GM12878 (cell line): Measurements from ENCODE around the gene HDAC3. TPM values are rescaled to one million over a fixed set of nuclear protein-coding genes. Genes with fewer than 3 reads are reported as not detected.

Experiments used
- ATAC-seq: fragments of 200-7000 bp; cut with Tn5 transposase; 3 replicates; pipeline ENCODE4 v1.9.1; 2020; ENCODE audit warnings: mild to moderate bottlenecking, moderate library complexity
- Bru-seq: library from RNA; stranded (reverse); fragments of 400-500 nt; gene quantifications from one replicate; lab custom pipeline; 2021; lab: Mats Ljungman, UMichigan
- BruChase-seq, 2 experiments: library from RNA; stranded (reverse); fragments of 400-500 nt; gene quantifications; one replicate each; lab custom pipeline; 2021; lab: Mats Ljungman, UMichigan
- BruUV-seq: library from RNA; stranded (reverse); fragments of 400-500 nt; replicated peaks from 2 replicates; lab custom pipeline; 2021; lab: Mats Ljungman, UMichigan
- CTCF ChIA-PET: fragments of 300-600 bp; sonication (Branson Sonifier 250); formaldehyde crosslinking; extraction: SDS; loops from one replicate; lab custom pipeline; 2021; ENCODE audit warnings: inconsistent platforms; lab: Yijun Ruan, JAX
- POLR2A ChIA-PET: fragments of 350-600 bp; formaldehyde crosslinking; extraction: SDS; loops from one replicate; lab custom pipeline; 2021; ENCODE audit warnings: inconsistent platforms; lab: Charles Lee
- RAD21 ChIA-PET: fragments of 300-600 bp; sonication (Branson Sonifier 250); formaldehyde crosslinking; loops from one replicate; lab custom pipeline; 2023; ENCODE audit warnings: antibody characterized with exemption; ENCODE audit not compliant: unreplicated experiment; lab: Charles Lee
- SMC1A ChIA-PET: fragments of 300-600 bp; sonication (Branson Sonifier 250); formaldehyde crosslinking; loops from one replicate; lab custom pipeline; 2023; ENCODE audit not compliant: unreplicated experiment, uncharacterized antibody; lab: Charles Lee
- DNase-seq: peaks from one replicate; pipeline ENCODE4 v3.0.0-alpha.2; 2011; ENCODE audit warnings: low read depth, low spot score
- FAIRE-seq: peaks from 3 replicates; lab custom pipeline; 2011; peaks lifted over from hg19 to GRCh38; lab: Jason Lieb, UNC
- H2AFZ ChIP-seq: 2 replicates; pipeline ENCODE4 v1.6.0; 2011; ENCODE audit warnings: low read depth, low read length, control low read depth; ENCODE audit not compliant: control insufficient read depth
- H3K27ac ChIP-seq: 2 replicates; pipeline ENCODE4 v1.5.1; 2011; ENCODE audit warnings: control low read depth; ENCODE audit not compliant: control insufficient read depth, insufficient read depth
- H3K27me3 ChIP-seq, 2 experiments: replicated peaks in 1 of 2; 2 replicates each; pipeline versions ENCODE4 v1.6.0 to v1.6.1; 2011; ENCODE audit warnings: low read length in 1 of 2; ENCODE audit not compliant: control insufficient read depth in 2 of 2, insufficient read depth in 2 of 2
- H3K36me3 ChIP-seq, 2 experiments: 2 replicates each; pipeline ENCODE4 v1.5.1; 2011; ENCODE audit warnings: low read length in 1 of 2; ENCODE audit not compliant: control insufficient read depth in 2 of 2, insufficient read depth in 2 of 2
- H3K4me1 ChIP-seq: 2 replicates; pipeline ENCODE4 v1.6.1; 2011; ENCODE audit warnings: mild to moderate bottlenecking, low read length, moderate library complexity, mixed read lengths; ENCODE audit not compliant: control insufficient read depth, insufficient read depth
- H3K4me2 ChIP-seq: 2 replicates; pipeline ENCODE4 v1.6.0; 2011; ENCODE audit warnings: control low read depth; ENCODE audit not compliant: control insufficient read depth, insufficient read depth
- H3K4me3 ChIP-seq: fragments of 200-600 bp; sonication (generic); 2 replicates; pipeline ENCODE4 v1.5.1; 2016
- H3K79me2 ChIP-seq: 2 replicates; pipeline ENCODE4 v1.6.0; 2011; ENCODE audit warnings: low read length; ENCODE audit not compliant: control insufficient read depth, insufficient read depth
- H3K9ac ChIP-seq: 2 replicates; pipeline ENCODE4 v1.8.0; 2011; ENCODE audit warnings: low read length, control low read depth, mixed read lengths; ENCODE audit not compliant: control insufficient read depth, insufficient read depth
- H3K9me3 ChIP-seq: replicated peaks from 3 replicates; pipeline ENCODE4 v1.5.1; 2011; ENCODE audit warnings: mild to moderate bottlenecking, low read length; ENCODE audit not compliant: control insufficient read depth, insufficient read depth
- H4K20me1 ChIP-seq: 2 replicates; pipeline ENCODE4 v1.6.0; 2011; ENCODE audit not compliant: control insufficient read depth, insufficient read depth
- ATF2 ChIP-seq: IDR thresholded peaks from 2 replicates; pipeline ENCODE4 v1.6.1; 2012; ENCODE audit warnings: low read length, inconsistent platforms
- CEBPB ChIP-seq, 2 experiments: fragments of 150-350 bp in 1 of 2; IDR thresholded peaks; 2 replicates each; pipeline ENCODE4 v1.6.1; 2012 to 2014; ENCODE audit warnings: low read depth in 2 of 2, low read length in 2 of 2, borderline replicate concordance in 1 of 2, inconsistent platforms in 1 of 2
- ESRRA ChIP-seq: IDR thresholded peaks from 2 replicates; pipeline ENCODE4 v1.6.1; 2012; ENCODE audit warnings: mild to moderate bottlenecking, low read length, improper control_type of control experiment
- FOXK2 ChIP-seq: fragments of 450-650 bp; IDR thresholded peaks from 2 replicates; pipeline ENCODE4 v1.6.1; 2017; ENCODE audit warnings: mild to moderate bottlenecking, moderate library complexity
- HDAC2 ChIP-seq: fragments of 200-600 bp; sonication (generic); IDR thresholded peaks from 2 replicates; pipeline ENCODE4 v1.6.1; 2017
- PAX5 ChIP-seq: IDR thresholded peaks from 2 replicates; pipeline ENCODE4 v1.6.1; 2011; ENCODE audit warnings: low read depth, low read length, borderline replicate concordance
- PAX8 ChIP-seq: fragments of 450-650 bp; IDR thresholded peaks from 2 replicates; pipeline ENCODE4 v1.6.1; 2017; ENCODE audit warnings: mild to moderate bottlenecking, moderate library complexity
- PRDM15 ChIP-seq: fragments of 450-650 bp; formaldehyde crosslinking; IDR thresholded peaks from 2 replicates; pipeline ENCODE4 v1.4.0; 2020; ENCODE audit warnings: mild to moderate bottlenecking, moderate library complexity
- RELB ChIP-seq: fragments of 450-650 bp; IDR thresholded peaks from 2 replicates; pipeline ENCODE4 v1.6.1; 2017; ENCODE audit warnings: low read depth, mild to moderate bottlenecking, moderate library complexity
- SP1 ChIP-seq: IDR thresholded peaks from one replicate; pipeline ENCODE4 v1.6.1; 2011; ENCODE audit warnings: low read depth, low read length
- TBL1XR1 ChIP-seq: IDR thresholded peaks from 2 replicates; pipeline ENCODE4 v1.6.1; 2012; ENCODE audit warnings: low read depth, low read length, improper control_type of control experiment
- WGBS: methylation state at CpG from one replicate; pipeline ENCODE4 v1.1.6; 2016; ENCODE audit warnings: low lambda C conversion rate; ENCODE audit not compliant: insufficient replicate concordance, insufficient coverage; ENCODE audit errors: missing lambda C conversion rate; 5-methylcytosine and 5-hydroxymethylcytosine counted together
- in situ Hi-C: fragments of 300-500 bp; cut with MboI; formaldehyde crosslinking; loops from 9 replicates; pipeline ENCODE4 v1.14.3; 2018; ENCODE audit warnings: mixed read lengths
- intact Hi-C: fragments of 100-400 bp; cut with micrococcal nuclease; formaldehyde crosslinking; loops from one replicate; pipeline ENCODE4 v1.14.2; 2022; ENCODE audit not compliant: unreplicated experiment
- long read RNA-seq, 2 experiments: library from polyadenylated mRNA; unstranded; transcript quantifications; one replicate each; pipeline ENCODE4 v2.0.0, GENCODE V29; 2019 to 2020
- polyA minus RNA-seq, 3 experiments: library from RNA; depleted of rRNA, polyadenylated mRNA; stranded (reverse); fragments of >200 nt; gene quantifications; 2 replicates each; pipeline ENCODE4 v1.2.3, GENCODE V29; 2011
- polyA plus RNA-seq, 11 experiments: library from polyadenylated mRNA; depleted of rRNA in 4 of 11; unstranded in 6 of 11; stranded (reverse) in 5 of 11; fragments of >200 nt; fragmentation: Nextera tagmentation in 4 of 11; fragmentation: Illumina TruSeq in 1 of 11; extraction: Ambion mirVana in 4 of 11; extraction: Trizol in 1 of 11; gene quantifications; 1 replicate in 1 of 11; 2 replicates in 10 of 11; pipeline versions ENCODE4 v1.2.1 to v1.2.3, GENCODE V29; 2011 to 2016; ENCODE audit warnings: inconsistent platforms in 2 of 11, missing spikeins in 2 of 11, low read depth in 1 of 11
- total RNA-seq, 4 experiments: library from RNA; depleted of rRNA in 3 of 4; stranded (reverse); fragments of >200 nt in 3 of 4; fragmentation: Illumina TruSeq in 1 of 4; extraction: Trizol in 1 of 4; gene quantifications; 2 replicates each; pipeline versions ENCODE4 v1.2.1 to v1.2.3, GENCODE V29; 2013 to 2021

HDAC3 gene
- 97.4 and 102 TPM in 2 replicates for total RNA-seq (2013; cell fraction: nucleolus; rRNA removed)
- total RNA-seq (2014; rRNA removed) (107 and 109 TPM in 2 replicates), total RNA-seq (2014; rRNA removed; fragmentation: Illumina TruSeq; extraction: Trizol) (77.0 and 92.5 TPM in 2 replicates), total RNA-seq (2021) (82.9 and 94.3 TPM in 2 replicates), polyA plus RNA-seq (2011; rRNA removed) (115 and 140 TPM in 2 replicates), polyA plus RNA-seq (2014; fragmentation: Illumina TruSeq; extraction: Trizol) (115 and 135 TPM in 2 replicates), polyA plus RNA-seq (2014; fragmentation: Nextera tagmentation; extraction: Ambion mirVana) (100 to 1,000 TPM in 1 of 2 experiments, 10 to 100 TPM in 1; 62.2 to 108 TPM), polyA plus RNA-seq (2014; rRNA removed) (107 and 115 TPM in 2 replicates), polyA plus RNA-seq (2016; fragmentation: Nextera tagmentation; extraction: Ambion mirVana) (100 to 1,000 TPM; 117 to 120 TPM), polyA minus RNA-seq (2011; rRNA and poly(A)+ RNA removed) (119 and 130 TPM in 2 replicates), Bru-seq, nascent RNA (percentile 82 among the genes with signal in this experiment), BruChase-seq, experiment 1, labeled RNA remaining after a 6-hour chase (percentile 89 among the genes with signal in this experiment), BruChase-seq, experiment 2, labeled RNA remaining after a 2-hour chase (percentile 90 among the genes with signal in this experiment)
- 88.0 TPM for polyA plus RNA-seq (2011; ENCODE audit: low read depth)
- 160 and 168 TPM in 2 replicates for polyA plus RNA-seq (2011; cell fraction: cytosol; rRNA removed)
- polyA plus RNA-seq (2011; cell fraction: nucleus; rRNA removed) = 199 and 244 TPM in 2 replicates
- polyA plus RNA-seq (2012) = 77.9 and 79.2 TPM in 2 replicates
- 32.9 and 41.7 TPM in 2 replicates for polyA minus RNA-seq (2011; cell fraction: cytosol; rRNA and poly(A)+ RNA removed)
- 79.4 and 93.5 TPM in 2 replicates for polyA minus RNA-seq (2011; cell fraction: nucleus; rRNA and poly(A)+ RNA removed)
- long read RNA-seq, experiment 1, transcript HDAC3-201 (15 exons, 1,959 nt) = major isoform, 91 of 108 reads
- long read RNA-seq, experiment 1, partial matches to known transcripts = 5 of 108 reads
- long read RNA-seq, experiment 1, other reads (novel, unspliced or antisense) = 12 of 108 reads
- long read RNA-seq, experiment 2, transcript HDAC3-201 (15 exons, 1,959 nt) = major isoform, 206 of 260 reads
- long read RNA-seq, experiment 2, partial matches to known transcripts = 26 of 260 reads
- long read RNA-seq, experiment 2, other reads (novel, unspliced or antisense) = 26 of 260 reads

GRCh38 chr5:141636413-141637122, at the start of gene HDAC3, which contains the start of gene RELL2:
Gene HDAC3 (minus strand): TSS chr5:141636849. CDS start chr5:141636790, 59 bp downstream.
Gene RELL2 (plus strand): TSS chr5:141636997. CDS start chr5:141638226, 1,229 bp downstream.
- POLR2A ChIA-PET = interaction anchor here (0.5 to 11.5 kb wide), 19 partner anchors 9 to 1888 kb away, joined by 3 to 215 read pairs (median 5); partner anchors contain the start of genes DELE1, DIAPH1, FCHSD1 and RNF14
- RAD21 ChIA-PET = interaction anchor here (0.5 to 8.2 kb wide), 18 partner anchors 14 to 632 kb away, joined by 3 to 124 read pairs (median 4); partner anchors contain the start of genes DELE1, DIAPH1, FCHSD1 and RNF14
- BruUV-seq = no TSS peak
- Histone ChIP-seq H3K79me2 (peaks cover 55% of the 10 kb centered on the region), H2AFZ (peak within 1 kb of the TSS; percentile 95), H3K9ac (peak within 1 kb of the TSS; percentile 94), H3K9me3 (no peaks in the 10 kb centered on the region), H3K4me1 (peaks cover 41% of the 10 kb centered on the region), H3K4me2 (peak within 1 kb of the TSS; percentile 98), H3K36me3 (peaks cover 3 to 4% of the 10 kb centered on the region in 2 experiments; a peak in 3 of 4 replicates), H4K20me1 (no peaks in the 10 kb centered on the region), H3K4me3 (peak within 1 kb of the TSS; percentile 85), H3K27ac (peak within 1 kb of the TSS; percentile 86), H3K27me3 (no peaks in the 10 kb centered on the region)
- intact Hi-C loops (loop anchor here (5.0 kb wide), 1 partner anchor 124 kb away; no protein-coding TSS in a partner anchor), in situ Hi-C loops (no loop called here)
- ATAC-seq (peak; percentile 86), FAIRE-seq (peak; percentile 52), DNase-seq (no peak)
- SMC1A ChIA-PET = interaction anchor here (0.9 to 12.9 kb wide), 13 partner anchors 10 to 161 kb away, joined by 3 to 245 read pairs (median 6); partner anchors contain the start of genes DIAPH1, FCHSD1 and PCDHGC3
- CTCF ChIA-PET = interaction anchor here (0.6 to 11.2 kb wide), 22 partner anchors 10 to 328 kb away, joined by 3 to 137 read pairs (median 5); partner anchors contain the start of genes DELE1, DIAPH1 and FCHSD1
- WGBS = under 1% methylated on average over 55 of the region's 55 CpGs
- TF ChIP-seq ATF2 (no peak), TBL1XR1 (no peak), PAX8 (no peak), RELB (no peak), SP1 (peak; percentile 75), CEBPB (IDR thresholded peaks at IDR 0.05; ENCODE audit: borderline replicate concordance in 1 of 2, low read depth in 2 of 2, low read length in 2 of 2) (no peak), FOXK2 (no peak), PAX5 (no peak), HDAC2 (no peak), PRDM15 (CRISPR knock-in tag) (no peak), ESRRA (no peak)
